Right lobe of liver (tissue), 4 donors: ENCODE results near the gene XCR1.

Experiments used
- POLR2A ChIP-seq: fragments of 450-650 bp; IDR thresholded peaks from one replicate; pipeline ENCODE4 v1.6.1; 2017; ENCODE audit warnings: antibody characterized with exemption, mild to moderate bottlenecking
- TF ChIP-seq, protein P1 (sequence below), 4 donors: fragments of 200-600 bp in 3 of 4; fragments of 450-650 bp in 1 of 4; IDR thresholded peaks; one replicate each; pipeline versions ENCODE4 v1.5.1 to v1.8.0; 2016 to 2022; ENCODE audit warnings: antibody characterized with exemption in 4 of 4, mild to moderate bottlenecking in 2 of 4
- donor health status: DM: no; HTN: no; CAD: no.
- donor health status: DM: no; HTN: no; CAD: no.
- donor health status: DM: no; HTN: yes; CAD: no.

DNA sequence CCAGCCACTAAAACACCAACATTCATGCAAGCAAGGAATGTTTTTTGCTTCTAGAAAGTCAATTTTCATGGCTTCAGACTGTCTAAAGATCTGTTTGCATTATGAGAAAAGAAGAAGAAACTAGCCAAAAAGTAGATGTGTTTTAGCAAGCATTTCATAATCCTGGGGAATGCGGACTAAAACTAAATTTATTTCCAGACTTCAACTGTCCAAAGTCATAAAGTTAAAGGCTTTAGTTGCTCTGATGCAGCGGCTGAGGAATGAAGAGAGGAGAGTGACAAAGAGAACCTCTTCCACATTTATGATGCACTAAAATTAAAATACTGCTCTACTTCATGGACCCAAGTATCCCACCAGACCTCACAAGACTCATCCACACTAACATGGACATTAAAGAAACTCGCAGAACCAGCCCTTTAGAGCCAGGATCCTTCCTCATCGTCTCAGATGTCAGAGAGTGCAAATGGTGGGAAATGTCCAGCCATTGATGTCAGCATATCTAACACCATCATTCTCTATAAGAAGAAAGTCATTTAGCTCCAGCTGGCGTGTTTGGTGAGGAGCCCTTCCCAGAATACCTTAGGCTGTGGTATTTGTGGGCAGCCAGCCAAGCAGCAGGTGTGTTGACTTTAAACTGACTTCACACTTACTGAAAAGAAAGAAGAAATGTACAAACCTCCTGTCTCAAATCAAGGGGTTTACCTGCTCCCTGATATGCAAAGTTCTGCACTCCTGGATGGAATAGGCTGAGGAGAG lies 49.1 kb downstream of the XCR1 start:
- no peak for TF ChIP-seq POLR2A
- TF ChIP-seq, protein P1, sequence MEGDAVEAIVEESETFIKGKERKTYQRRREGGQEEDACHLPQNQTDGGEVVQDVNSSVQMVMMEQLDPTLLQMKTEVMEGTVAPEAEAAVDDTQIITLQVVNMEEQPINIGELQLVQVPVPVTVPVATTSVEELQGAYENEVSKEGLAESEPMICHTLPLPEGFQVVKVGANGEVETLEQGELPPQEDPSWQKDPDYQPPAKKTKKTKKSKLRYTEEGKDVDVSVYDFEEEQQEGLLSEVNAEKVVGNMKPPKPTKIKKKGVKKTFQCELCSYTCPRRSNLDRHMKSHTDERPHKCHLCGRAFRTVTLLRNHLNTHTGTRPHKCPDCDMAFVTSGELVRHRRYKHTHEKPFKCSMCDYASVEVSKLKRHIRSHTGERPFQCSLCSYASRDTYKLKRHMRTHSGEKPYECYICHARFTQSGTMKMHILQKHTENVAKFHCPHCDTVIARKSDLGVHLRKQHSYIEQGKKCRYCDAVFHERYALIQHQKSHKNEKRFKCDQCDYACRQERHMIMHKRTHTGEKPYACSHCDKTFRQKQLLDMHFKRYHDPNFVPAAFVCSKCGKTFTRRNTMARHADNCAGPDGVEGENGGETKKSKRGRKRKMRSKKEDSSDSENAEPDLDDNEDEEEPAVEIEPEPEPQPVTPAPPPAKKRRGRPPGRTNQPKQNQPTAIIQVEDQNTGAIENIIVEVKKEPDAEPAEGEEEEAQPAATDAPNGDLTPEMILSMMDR (IDR thresholded peaks at IDR 0.05): no peak
